ENCODE results near the gene GDE1. TPM values are rescaled to one million over a fixed set of nuclear protein-coding genes. Genes with fewer than 3 reads are reported as not detected.

Gene GDE1
- total and polyA plus RNA-seq, 9 of the 15 experiments (the other 6 are each of a cell fraction or from before 2014, with no cell fraction given): 18.8 to 40.5 (median 22.3) TPM

DNA sequence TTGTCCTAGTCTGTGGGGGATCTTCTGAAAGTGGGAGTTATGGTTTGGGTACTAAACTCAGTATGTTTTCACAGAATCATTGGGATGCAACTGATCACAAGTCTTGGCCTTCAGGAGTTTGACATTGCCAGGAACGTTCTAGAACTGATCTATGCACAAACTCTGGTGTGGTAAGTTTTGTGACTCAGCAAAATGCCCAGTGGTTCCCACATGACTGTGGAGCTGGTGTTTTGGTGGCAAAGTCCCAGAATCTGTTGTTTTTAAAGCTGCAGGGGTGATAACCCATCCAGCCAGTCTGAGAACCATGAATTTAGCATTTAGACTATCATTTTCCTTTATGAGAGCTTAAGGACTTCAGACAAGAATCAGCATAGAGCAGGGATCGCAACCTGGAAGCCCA, 40.6 kb downstream of the GDE1 start (continued):
- TF ChIP-seq, protein P1, sequence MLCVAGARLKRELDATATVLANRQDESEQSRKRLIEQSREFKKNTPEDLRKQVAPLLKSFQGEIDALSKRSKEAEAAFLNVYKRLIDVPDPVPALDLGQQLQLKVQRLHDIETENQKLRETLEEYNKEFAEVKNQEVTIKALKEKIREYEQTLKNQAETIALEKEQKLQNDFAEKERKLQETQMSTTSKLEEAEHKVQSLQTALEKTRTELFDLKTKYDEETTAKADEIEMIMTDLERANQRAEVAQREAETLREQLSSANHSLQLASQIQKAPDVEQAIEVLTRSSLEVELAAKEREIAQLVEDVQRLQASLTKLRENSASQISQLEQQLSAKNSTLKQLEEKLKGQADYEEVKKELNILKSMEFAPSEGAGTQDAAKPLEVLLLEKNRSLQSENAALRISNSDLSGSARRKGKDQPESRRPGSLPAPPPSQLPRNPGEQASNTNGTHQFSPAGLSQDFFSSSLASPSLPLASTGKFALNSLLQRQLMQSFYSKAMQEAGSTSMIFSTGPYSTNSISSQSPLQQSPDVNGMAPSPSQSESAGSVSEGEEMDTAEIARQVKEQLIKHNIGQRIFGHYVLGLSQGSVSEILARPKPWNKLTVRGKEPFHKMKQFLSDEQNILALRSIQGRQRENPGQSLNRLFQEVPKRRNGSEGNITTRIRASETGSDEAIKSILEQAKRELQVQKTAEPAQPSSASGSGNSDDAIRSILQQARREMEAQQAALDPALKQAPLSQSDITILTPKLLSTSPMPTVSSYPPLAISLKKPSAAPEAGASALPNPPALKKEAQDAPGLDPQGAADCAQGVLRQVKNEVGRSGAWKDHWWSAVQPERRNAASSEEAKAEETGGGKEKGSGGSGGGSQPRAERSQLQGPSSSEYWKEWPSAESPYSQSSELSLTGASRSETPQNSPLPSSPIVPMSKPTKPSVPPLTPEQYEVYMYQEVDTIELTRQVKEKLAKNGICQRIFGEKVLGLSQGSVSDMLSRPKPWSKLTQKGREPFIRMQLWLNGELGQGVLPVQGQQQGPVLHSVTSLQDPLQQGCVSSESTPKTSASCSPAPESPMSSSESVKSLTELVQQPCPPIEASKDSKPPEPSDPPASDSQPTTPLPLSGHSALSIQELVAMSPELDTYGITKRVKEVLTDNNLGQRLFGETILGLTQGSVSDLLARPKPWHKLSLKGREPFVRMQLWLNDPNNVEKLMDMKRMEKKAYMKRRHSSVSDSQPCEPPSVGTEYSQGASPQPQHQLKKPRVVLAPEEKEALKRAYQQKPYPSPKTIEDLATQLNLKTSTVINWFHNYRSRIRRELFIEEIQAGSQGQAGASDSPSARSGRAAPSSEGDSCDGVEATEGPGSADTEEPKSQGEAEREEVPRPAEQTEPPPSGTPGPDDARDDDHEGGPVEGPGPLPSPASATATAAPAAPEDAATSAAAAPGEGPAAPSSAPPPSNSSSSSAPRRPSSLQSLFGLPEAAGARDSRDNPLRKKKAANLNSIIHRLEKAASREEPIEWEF (CRISPR knock-in tag; IDR thresholded peaks at IDR 0.05): no peak
- TF ChIP-seq SREBF2 (CRISPR knock-in tag; IDR thresholded peaks at IDR 0.05): no peak
- TF ChIP-seq MAFK (IDR thresholded peaks at IDR 0.05; ENCODE audit: low read length): peak; percentile 75; the same call in 1 of the 2 replicates
- TF ChIP-seq, protein P2, sequence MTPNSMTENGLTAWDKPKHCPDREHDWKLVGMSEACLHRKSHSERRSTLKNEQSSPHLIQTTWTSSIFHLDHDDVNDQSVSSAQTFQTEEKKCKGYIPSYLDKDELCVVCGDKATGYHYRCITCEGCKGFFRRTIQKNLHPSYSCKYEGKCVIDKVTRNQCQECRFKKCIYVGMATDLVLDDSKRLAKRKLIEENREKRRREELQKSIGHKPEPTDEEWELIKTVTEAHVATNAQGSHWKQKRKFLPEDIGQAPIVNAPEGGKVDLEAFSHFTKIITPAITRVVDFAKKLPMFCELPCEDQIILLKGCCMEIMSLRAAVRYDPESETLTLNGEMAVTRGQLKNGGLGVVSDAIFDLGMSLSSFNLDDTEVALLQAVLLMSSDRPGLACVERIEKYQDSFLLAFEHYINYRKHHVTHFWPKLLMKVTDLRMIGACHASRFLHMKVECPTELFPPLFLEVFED (CRISPR knock-in tag; conservative IDR thresholded peaks at IDR 0.05): no peak
- TF ChIP-seq BACH1 (tag; IDR thresholded peaks at IDR 0.05): peak; percentile 90
- no peak for TF ChIP-seq PHB2 (IDR thresholded peaks at IDR 0.05; ENCODE audit: low read depth)
- no peak for TF ChIP-seq TEAD1 (CRISPR knock-in tag; IDR thresholded peaks at IDR 0.05)
- TF ChIP-seq, protein P3, sequence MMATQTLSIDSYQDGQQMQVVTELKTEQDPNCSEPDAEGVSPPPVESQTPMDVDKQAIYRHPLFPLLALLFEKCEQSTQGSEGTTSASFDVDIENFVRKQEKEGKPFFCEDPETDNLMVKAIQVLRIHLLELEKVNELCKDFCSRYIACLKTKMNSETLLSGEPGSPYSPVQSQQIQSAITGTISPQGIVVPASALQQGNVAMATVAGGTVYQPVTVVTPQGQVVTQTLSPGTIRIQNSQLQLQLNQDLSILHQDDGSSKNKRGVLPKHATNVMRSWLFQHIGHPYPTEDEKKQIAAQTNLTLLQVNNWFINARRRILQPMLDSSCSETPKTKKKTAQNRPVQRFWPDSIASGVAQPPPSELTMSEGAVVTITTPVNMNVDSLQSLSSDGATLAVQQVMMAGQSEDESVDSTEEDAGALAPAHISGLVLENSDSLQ (IDR thresholded peaks at IDR 0.05): no peak
- TF ChIP-seq, protein P4, sequence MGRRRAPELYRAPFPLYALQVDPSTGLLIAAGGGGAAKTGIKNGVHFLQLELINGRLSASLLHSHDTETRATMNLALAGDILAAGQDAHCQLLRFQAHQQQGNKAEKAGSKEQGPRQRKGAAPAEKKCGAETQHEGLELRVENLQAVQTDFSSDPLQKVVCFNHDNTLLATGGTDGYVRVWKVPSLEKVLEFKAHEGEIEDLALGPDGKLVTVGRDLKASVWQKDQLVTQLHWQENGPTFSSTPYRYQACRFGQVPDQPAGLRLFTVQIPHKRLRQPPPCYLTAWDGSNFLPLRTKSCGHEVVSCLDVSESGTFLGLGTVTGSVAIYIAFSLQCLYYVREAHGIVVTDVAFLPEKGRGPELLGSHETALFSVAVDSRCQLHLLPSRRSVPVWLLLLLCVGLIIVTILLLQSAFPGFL (CRISPR knock-in tag; IDR thresholded peaks at IDR 0.05): no peak
- TF ChIP-seq NFE2 (IDR thresholded peaks at IDR 0.05; ENCODE audit: low read depth): peak; percentile 88
- TF ChIP-seq U2AF1 (optimal IDR thresholded peaks at IDR 0.05; ENCODE audit: low read depth, low read length): no peak
